Measurements from ENCODE around the gene POGK.
"Not testable (repeated sequence)": the region's sequence is repeated elsewhere in the genome, so short reads cannot be mapped to it uniquely, and the experiment has no call there.

- not testable (repeated sequence) for TF ChIP-seq ZBTB34 (CRISPR knock-in tag; IDR thresholded peaks at IDR 0.05); AFF4 (CRISPR knock-in tag; IDR thresholded peaks at IDR 0.05); ZNF609 (CRISPR knock-in tag; IDR thresholded peaks at IDR 0.05; ENCODE audit: borderline replicate concordance); CTCF (IDR thresholded peaks at IDR 0.05 in 2 of 3, conservative IDR thresholded peaks at IDR 0.05 in 1 of 3; ENCODE audit: insufficient read depth in 2 of 3, low read depth in 1 of 3, low read length in 3 of 3); ZNF3 (CRISPR knock-in tag; IDR thresholded peaks at IDR 0.05); E2F1 (CRISPR knock-in tag; IDR thresholded peaks at IDR 0.05); TEAD2 (tag; IDR thresholded peaks at IDR 0.05); HCFC1 (IDR thresholded peaks at IDR 0.05; ENCODE audit: low read depth, low read length)
Observed at GRCh38 chr1:166878173-166878917, 39.1 kb downstream of the POGK start.
